PC-9 (cell line): Measurements from ENCODE around the gene TSHZ2.

ENCODE experiments used
- CTCF ChIP-seq: fragments of 200-600 bp; sonication (generic); conservative IDR thresholded peaks from 2 replicates; pipeline ENCODE4 v1.6.1; 2017; ENCODE audit warnings: mixed run types, antibody characterized with exemption, mild to moderate bottlenecking, moderate library complexity
- EZH2 ChIP-seq: fragments of 200-600 bp; sonication (generic); IDR thresholded peaks from 2 replicates; pipeline ENCODE4 v1.8.0; 2017; ENCODE audit warnings: antibody characterized with exemption, low read depth

GRCh38 chr20:53265304-53265875 is 293.2 kb downstream of the TSHZ2 start:
- TF ChIP-seq CTCF = no peak
- no peak for TF ChIP-seq EZH2
